ENCODE measurements around the gene SLC2A4RG. TPM values are rescaled to one million over a fixed set of nuclear protein-coding genes. Genes with fewer than 3 reads are reported as not detected.

SLC2A4RG gene
- polyA plus RNA-seq, 1 of the 3 experiments (the other 2 are of a cell fraction), result 90.9 TPM

DNA sequence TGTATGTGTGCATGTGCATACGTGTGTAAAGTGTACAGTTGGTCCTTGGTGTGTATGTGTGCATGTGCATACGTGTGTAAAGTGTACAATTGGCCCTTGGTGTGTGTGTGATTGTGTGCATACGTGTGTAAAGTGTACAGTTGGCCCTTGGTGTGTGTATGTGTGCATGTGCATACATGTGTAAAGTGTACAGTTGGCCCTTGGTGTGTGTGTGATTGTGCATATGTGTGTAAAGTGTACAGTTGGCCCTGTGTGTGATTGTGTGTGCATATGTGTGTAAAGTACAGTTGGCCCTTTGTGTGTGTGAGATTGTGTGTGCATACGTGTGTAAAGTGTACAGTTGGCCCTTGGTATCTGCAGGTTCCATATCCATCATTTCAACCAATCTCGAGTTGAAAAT lies 8.2 kb upstream of the SLC2A4RG start:
- POLR2A ChIA-PET, result no interaction called here
- no peaks in the 10 kb centered on the region for H3K9me2 ChIP-seq
- peaks cover 16% of the 10 kb centered on the region for H3F3A ChIP-seq (replicated peaks; ENCODE audit: insufficient read depth)
- H3K27ac ChIP-seq (ENCODE audit: low read depth in 2 of 2, low read length in 1 of 2), result no peak overlapping the region
- H3K36me3 ChIP-seq (replicated peaks in 1 of 2; ENCODE audit: control insufficient read depth in 1 of 2, insufficient read depth in 2 of 2, low read length in 1 of 2), result peaks cover 18 to 19% of the 10 kb centered on the region in 2 experiments
- no peak overlapping the region for H3K4me2 ChIP-seq
- H3K79me2 ChIP-seq (ENCODE audit: insufficient read depth), result peaks cover 52% of the 10 kb centered on the region
- H3K4me3 ChIP-seq (ENCODE audit: low read depth in 2 of 2, low read length in 1 of 2), result no peak overlapping the region
- H3K9ac ChIP-seq, result no peak overlapping the region
- no peaks in the 10 kb centered on the region for H3K4me1 ChIP-seq (ENCODE audit: control insufficient read depth in 1 of 2, insufficient read depth in 2 of 2, low read depth in 1 of 2, low read length in 1 of 2)
- peaks cover 8% of the 10 kb centered on the region; the same call in 1 of the 2 replicates for H4K20me1 ChIP-seq (ENCODE audit: insufficient read depth)
- no peaks in the 10 kb centered on the region for H3K27me3 ChIP-seq (ENCODE audit: insufficient read depth)
- WGBS (ENCODE audit: low lambda C conversion rate), result 90% methylated on average over 5 of the region's 5 CpGs
- H2AFZ ChIP-seq (ENCODE audit: low read depth), result no peak overlapping the region
- DNase-seq, result no peak
- TF ChIP-seq, protein P1, sequence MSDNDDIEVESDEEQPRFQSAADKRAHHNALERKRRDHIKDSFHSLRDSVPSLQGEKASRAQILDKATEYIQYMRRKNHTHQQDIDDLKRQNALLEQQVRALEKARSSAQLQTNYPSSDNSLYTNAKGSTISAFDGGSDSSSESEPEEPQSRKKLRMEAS (IDR thresholded peaks at IDR 0.05; ENCODE audit: low read depth), result no peak
- TF ChIP-seq YY1 (IDR thresholded peaks at IDR 0.05; ENCODE audit: low read depth) (no peak), TCF12 (IDR thresholded peaks at IDR 0.05) (no peak), GATA2 (CRISPR knock-in tag; IDR thresholded peaks at IDR 0.05) (no peak), RAD21 (IDR thresholded peaks at IDR 0.05; ENCODE audit: low read length) (no peak), JUND (IDR thresholded peaks at IDR 0.05) (no peak), RCOR1 (IDR thresholded peaks at IDR 0.05; ENCODE audit: low read length) (no peak), FOXM1 (IDR thresholded peaks at IDR 0.05; ENCODE audit: low read depth) (no peak), ELF1 (IDR thresholded peaks at IDR 0.05) (no peak), POLR2AphosphoS5 (IDR thresholded peaks at IDR 0.05; ENCODE audit: low read depth, low read length) (no peak), SIN3A (IDR thresholded peaks at IDR 0.05; ENCODE audit: borderline replicate concordance, low read depth, low read length) (no peak), GABPA (IDR thresholded peaks at IDR 0.05; ENCODE audit: low read depth) (no peak), MEF2A (IDR thresholded peaks at IDR 0.05; ENCODE audit: borderline replicate concordance, low read depth) (no peak)
- TF ChIP-seq, protein P2, sequence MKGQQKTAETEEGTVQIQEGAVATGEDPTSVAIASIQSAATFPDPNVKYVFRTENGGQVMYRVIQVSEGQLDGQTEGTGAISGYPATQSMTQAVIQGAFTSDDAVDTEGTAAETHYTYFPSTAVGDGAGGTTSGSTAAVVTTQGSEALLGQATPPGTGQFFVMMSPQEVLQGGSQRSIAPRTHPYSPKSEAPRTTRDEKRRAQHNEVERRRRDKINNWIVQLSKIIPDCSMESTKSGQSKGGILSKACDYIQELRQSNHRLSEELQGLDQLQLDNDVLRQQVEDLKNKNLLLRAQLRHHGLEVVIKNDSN (IDR thresholded peaks at IDR 0.05; ENCODE audit: borderline replicate concordance, low read depth), result no peak
- TF ChIP-seq, protein P3, sequence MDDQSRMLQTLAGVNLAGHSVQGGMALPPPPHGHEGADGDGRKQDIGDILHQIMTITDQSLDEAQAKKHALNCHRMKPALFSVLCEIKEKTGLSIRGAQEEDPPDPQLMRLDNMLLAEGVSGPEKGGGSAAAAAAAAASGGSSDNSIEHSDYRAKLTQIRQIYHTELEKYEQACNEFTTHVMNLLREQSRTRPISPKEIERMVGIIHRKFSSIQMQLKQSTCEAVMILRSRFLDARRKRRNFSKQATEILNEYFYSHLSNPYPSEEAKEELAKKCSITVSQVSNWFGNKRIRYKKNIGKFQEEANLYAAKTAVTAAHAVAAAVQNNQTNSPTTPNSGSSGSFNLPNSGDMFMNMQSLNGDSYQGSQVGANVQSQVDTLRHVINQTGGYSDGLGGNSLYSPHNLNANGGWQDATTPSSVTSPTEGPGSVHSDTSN (IDR thresholded peaks at IDR 0.05), result no peak
- TF ChIP-seq, protein P4, sequence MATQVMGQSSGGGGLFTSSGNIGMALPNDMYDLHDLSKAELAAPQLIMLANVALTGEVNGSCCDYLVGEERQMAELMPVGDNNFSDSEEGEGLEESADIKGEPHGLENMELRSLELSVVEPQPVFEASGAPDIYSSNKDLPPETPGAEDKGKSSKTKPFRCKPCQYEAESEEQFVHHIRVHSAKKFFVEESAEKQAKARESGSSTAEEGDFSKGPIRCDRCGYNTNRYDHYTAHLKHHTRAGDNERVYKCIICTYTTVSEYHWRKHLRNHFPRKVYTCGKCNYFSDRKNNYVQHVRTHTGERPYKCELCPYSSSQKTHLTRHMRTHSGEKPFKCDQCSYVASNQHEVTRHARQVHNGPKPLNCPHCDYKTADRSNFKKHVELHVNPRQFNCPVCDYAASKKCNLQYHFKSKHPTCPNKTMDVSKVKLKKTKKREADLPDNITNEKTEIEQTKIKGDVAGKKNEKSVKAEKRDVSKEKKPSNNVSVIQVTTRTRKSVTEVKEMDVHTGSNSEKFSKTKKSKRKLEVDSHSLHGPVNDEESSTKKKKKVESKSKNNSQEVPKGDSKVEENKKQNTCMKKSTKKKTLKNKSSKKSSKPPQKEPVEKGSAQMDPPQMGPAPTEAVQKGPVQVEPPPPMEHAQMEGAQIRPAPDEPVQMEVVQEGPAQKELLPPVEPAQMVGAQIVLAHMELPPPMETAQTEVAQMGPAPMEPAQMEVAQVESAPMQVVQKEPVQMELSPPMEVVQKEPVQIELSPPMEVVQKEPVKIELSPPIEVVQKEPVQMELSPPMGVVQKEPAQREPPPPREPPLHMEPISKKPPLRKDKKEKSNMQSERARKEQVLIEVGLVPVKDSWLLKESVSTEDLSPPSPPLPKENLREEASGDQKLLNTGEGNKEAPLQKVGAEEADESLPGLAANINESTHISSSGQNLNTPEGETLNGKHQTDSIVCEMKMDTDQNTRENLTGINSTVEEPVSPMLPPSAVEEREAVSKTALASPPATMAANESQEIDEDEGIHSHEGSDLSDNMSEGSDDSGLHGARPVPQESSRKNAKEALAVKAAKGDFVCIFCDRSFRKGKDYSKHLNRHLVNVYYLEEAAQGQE (IDR thresholded peaks at IDR 0.05; ENCODE audit: low read depth, low read length), result no peak
- H3K9me3 ChIP-seq, result no peaks in the 10 kb centered on the region
- CTCF ChIA-PET, result no interaction called here

Data from SK-N-SH (cell line).